ENCODE measurements around the gene LRRFIP1. TPM values are rescaled to one million over a fixed set of nuclear protein-coding genes. Genes with fewer than 3 reads are reported as not detected.

The LRRFIP1 gene
- total and polyA plus RNA-seq, 12 donors: 18.7 to 79.7 (median 51.8) TPM

DNA sequence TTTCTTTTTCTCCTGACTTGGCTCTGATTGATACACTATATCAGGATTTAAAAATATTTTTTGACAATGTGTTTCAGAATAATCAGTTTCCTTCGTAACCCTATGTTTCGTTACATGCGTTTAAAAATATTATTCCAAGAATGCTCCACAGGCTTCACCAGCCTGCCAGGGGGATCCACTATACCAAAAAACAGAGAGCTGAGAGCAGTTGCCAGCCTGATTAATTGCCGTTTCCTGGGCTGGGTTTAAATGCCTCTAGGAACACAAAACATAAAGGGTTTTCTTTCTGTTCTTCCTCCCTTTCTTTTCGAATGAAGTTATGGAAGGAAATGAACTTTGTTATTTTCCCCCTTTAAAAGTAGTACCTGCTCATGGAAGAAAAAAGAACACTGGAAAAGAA is 47.9 kb downstream of the LRRFIP1 start:
- Histone ChIP-seq H3K27me3 (no peaks in the 10 kb centered on the region), H3K4me3 (no peak overlapping the region), H3K9me3 (replicated peaks in 1 of 3) (no peaks in the 10 kb centered on the region), H3K36me3 (replicated peaks in 1 of 2) (no peaks in the 10 kb centered on the region), H3K4me1 (replicated peaks in 1 of 2) (peaks cover 9 to 54% of the 10 kb centered on the region in 2 donors), H3K27ac (peak overlapping the region in 3 of 5 donors; percentile 7 to 75 (median 42))
- intact Hi-C loops (cut with DNase I): no loop called here
- TF ChIP-seq POLR2A (IDR thresholded peaks at IDR 0.05) (no peak), CTCF (IDR thresholded peaks at IDR 0.05) (no peak)
- no peak for DNase-seq
- WGBS, 4 donors: 63 to 73% (median 70%) methylated on average over 5 of the region's 5 CpGs

DNA sequence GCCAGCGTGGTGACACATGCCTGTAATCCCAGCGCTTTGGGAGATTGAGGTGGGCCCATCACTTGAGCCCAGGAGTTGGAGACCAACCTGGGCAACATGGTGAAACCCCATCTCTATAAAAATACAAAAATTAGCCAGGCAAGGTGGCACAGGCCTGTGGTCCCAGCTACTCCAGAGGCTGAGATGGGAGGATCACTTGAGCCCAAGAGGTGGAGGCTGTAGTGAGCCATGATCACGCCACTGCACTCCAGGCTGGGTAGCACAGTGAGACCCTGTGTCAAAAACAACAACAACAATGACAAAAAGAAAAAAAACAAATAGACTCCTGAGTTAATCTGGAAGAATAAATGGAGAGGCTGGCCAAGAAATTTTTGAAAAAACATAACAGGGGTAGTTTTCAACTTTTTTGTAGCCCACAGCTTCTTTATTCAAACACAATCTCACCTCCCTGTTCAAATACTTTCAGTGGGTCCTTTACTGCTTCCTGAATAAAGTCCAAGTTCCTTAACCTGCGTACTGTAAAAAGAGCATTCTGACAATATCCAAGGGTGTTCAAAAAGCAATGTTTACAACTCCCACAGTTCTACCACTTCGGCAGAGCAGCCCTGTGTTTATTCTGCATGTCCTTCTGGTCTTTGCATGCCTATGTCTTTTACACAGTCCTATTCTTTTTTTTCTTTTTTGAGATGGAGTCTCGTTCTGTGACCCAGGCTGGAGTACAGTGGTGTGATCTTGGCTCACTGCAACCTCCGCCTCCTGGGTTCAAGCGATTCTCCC is 53.5 kb downstream of the LRRFIP1 start:
- no peak overlapping the region for H3K27ac ChIP-seq
- H3K4me1 ChIP-seq (replicated peaks in 1 of 2): peaks cover 4 to 29% of the 10 kb centered on the region in 2 donors
- no peaks in the 10 kb centered on the region for H3K27me3 ChIP-seq
- no peak overlapping the region for H3K4me3 ChIP-seq
- no peaks in the 10 kb centered on the region for H3K9me3 ChIP-seq (replicated peaks in 1 of 3)
- intact Hi-C loops (cut with DNase I): no loop called here
- TF ChIP-seq POLR2A (IDR thresholded peaks at IDR 0.05): no peak
- no peak for TF ChIP-seq CTCF (IDR thresholded peaks at IDR 0.05)
- WGBS, 4 donors: 92 to 95% (median 93%) methylated on average over 8 of the region's 8 CpGs
- DNase-seq: no peak
- no peaks in the 10 kb centered on the region for H3K36me3 ChIP-seq (replicated peaks in 1 of 2)

DNA sequence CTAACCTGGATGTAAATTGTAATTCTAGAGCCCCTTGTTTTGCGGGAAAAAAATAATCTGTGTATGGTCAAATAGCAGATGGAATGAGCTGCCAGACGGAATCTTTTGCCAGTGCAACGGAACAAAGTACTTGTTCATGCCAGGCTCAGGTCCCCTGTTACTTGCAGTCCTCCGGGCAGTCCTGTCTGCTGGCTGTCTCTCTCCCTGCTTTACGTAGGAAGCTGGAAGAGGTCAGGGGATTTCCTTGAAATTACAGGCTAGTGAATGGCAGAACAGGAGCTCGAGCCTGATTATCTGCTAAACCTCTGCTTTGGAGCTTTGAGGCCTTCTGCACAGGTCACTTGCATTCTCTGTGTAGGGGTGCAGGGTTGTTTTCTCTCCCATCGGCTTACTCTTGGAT is 54.8 kb downstream of the LRRFIP1 start:
- intact Hi-C loops (cut with DNase I): no loop called here
- TF ChIP-seq POLR2A (IDR thresholded peaks at IDR 0.05): no peak
- no peak for TF ChIP-seq CTCF (IDR thresholded peaks at IDR 0.05)
- H3K27ac ChIP-seq: no peak overlapping the region
- H3K36me3 ChIP-seq (replicated peaks in 1 of 2): no peaks in the 10 kb centered on the region
- 89 to 94% (median 91%) methylated on average over 7 of the region's 7 CpGs for WGBS, 4 donors
- H3K4me1 ChIP-seq (replicated peaks in 1 of 2): peaks cover 4 to 19% of the 10 kb centered on the region in 2 donors
- H3K4me3 ChIP-seq: no peak overlapping the region
- peak in 1 of 7 donors; percentile 28 for DNase-seq
- H3K9me3 ChIP-seq (replicated peaks in 1 of 3): no peaks in the 10 kb centered on the region
- H3K27me3 ChIP-seq: no peaks in the 10 kb centered on the region

GRCh38 chr2:237682856-237683670 is 55.7 kb downstream of the LRRFIP1 start:
- H3K4me1 ChIP-seq (replicated peaks in 1 of 2): peaks cover 0 to 19% of the 10 kb centered on the region in 2 donors
- H3K36me3 ChIP-seq (replicated peaks in 1 of 2): no peaks in the 10 kb centered on the region
- DNase-seq: peak in 1 of 7 donors; percentile 43
- no peak overlapping the region for H3K4me3 ChIP-seq
- no peaks in the 10 kb centered on the region for H3K9me3 ChIP-seq (replicated peaks in 1 of 3)
- no peak overlapping the region for H3K27ac ChIP-seq
- intact Hi-C loops (cut with DNase I): no loop called here
- no peak for TF ChIP-seq POLR2A (IDR thresholded peaks at IDR 0.05)
- TF ChIP-seq CTCF (IDR thresholded peaks at IDR 0.05): no peak
- no peaks in the 10 kb centered on the region for H3K27me3 ChIP-seq
- 87 to 93% (median 92%) methylated on average over 10 to 18 of the region's 18 CpGs for WGBS, 4 donors

All from adrenal gland (tissue), 12 donors.